Endothelial cell of umbilical vein (primary cell): ENCODE data around the gene CCNDBP1.

Experiments
- JUN ChIP-seq: IDR thresholded peaks from 2 replicates; pipeline ENCODE4 v1.6.1; 2011; ENCODE audit warnings: borderline replicate concordance, low read depth; ENCODE audit not compliant: insufficient read length, insufficient read depth
- TF ChIP-seq, protein P1 (sequence below), 2 donors: IDR thresholded peaks; 1 replicate in 1 of 2; 2 replicates in 1 of 2; pipeline ENCODE4 v1.5.1; 2011; ENCODE audit warnings: low read length in 2 of 2, mild to moderate bottlenecking in 2 of 2, moderate library complexity in 2 of 2, control low read depth in 1 of 2, inconsistent platforms in 1 of 2, low read depth in 1 of 2; ENCODE audit not compliant: insufficient read depth in 1 of 2; ENCODE audit errors: extremely low read depth in 1 of 2
- TF ChIP-seq, protein P2 (sequence below): IDR thresholded peaks from 2 replicates; pipeline ENCODE4 v1.6.1; 2011; ENCODE audit not compliant: insufficient read depth, insufficient read length

DNA sequence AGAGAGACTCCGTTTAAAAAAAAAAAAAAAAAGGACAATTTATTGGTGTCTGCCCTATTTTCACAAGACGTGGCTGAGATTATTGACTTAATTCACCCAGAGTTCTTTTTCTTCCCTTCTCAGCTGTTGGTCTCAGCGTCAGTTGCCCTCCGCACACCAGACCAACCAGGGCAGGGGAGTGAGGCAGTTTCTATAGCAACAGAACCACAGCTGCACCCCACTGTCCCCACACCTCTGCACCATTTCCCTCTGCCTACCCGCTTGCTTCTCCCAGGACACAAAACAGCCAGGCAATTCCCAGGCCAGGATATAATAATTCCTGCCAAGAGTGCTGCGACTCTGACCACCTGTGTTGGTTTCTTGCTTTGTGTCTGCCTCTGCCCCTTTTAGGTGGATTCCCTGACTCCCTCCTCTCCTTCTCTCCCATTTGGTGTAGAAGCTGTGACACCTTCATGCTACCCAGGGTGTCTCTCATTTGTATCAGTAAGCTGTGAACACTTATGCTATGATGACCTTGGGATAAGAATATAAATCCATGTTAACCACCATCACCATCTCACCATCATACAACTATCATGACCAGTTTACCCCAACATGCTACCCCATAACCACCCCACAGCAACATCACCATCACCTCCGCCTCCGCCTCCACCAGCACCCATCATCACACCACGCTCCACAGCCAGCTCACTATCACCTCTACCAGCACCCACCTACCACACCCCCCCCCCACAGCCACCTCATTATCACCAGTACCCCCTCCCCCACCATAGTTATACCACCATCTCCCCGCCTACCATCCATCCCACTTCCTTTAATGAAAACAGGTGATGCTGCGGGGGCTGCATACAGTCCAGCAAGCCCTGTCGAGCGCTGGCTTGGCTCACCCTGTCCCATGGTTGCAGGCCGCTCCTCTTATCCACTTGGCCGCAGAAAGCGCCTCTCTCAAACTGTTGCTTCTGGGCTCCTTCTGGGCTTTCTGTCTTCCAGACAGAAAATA lies 35.0 kb downstream of the CCNDBP1 start:
- TF ChIP-seq JUN: no peak
- TF ChIP-seq, protein P1, sequence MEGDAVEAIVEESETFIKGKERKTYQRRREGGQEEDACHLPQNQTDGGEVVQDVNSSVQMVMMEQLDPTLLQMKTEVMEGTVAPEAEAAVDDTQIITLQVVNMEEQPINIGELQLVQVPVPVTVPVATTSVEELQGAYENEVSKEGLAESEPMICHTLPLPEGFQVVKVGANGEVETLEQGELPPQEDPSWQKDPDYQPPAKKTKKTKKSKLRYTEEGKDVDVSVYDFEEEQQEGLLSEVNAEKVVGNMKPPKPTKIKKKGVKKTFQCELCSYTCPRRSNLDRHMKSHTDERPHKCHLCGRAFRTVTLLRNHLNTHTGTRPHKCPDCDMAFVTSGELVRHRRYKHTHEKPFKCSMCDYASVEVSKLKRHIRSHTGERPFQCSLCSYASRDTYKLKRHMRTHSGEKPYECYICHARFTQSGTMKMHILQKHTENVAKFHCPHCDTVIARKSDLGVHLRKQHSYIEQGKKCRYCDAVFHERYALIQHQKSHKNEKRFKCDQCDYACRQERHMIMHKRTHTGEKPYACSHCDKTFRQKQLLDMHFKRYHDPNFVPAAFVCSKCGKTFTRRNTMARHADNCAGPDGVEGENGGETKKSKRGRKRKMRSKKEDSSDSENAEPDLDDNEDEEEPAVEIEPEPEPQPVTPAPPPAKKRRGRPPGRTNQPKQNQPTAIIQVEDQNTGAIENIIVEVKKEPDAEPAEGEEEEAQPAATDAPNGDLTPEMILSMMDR (IDR thresholded peaks at IDR 0.05; ENCODE audit: extremely low read depth in 1 of 2, insufficient read depth in 1 of 2, low read depth in 1 of 2, low read length in 2 of 2): no peak
- TF ChIP-seq, protein P2, sequence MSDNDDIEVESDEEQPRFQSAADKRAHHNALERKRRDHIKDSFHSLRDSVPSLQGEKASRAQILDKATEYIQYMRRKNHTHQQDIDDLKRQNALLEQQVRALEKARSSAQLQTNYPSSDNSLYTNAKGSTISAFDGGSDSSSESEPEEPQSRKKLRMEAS: no peak
